Loucy (cell line): Measurements from ENCODE around the gene CIB2.

ENCODE experiments used
- H2AFZ ChIP-seq: fragments of 200-600 bp; sonication (generic); 2 replicates; pipeline ENCODE4 v1.6.0; 2016; ENCODE audit warnings: antibody characterized with exemption, mild to moderate bottlenecking, low read length, moderate library complexity
- H3F3A ChIP-seq: fragments of 200-600 bp; 2 replicates; pipeline ENCODE4 v1.6.0; 2016; ENCODE audit warnings: antibody characterized with exemption, low read depth, mild to moderate bottlenecking
- H3K27me3 ChIP-seq: fragments of 200-600 bp; sonication (generic); 2 replicates; pipeline ENCODE4 v1.6.1; 2014; ENCODE audit warnings: low read length, mild to moderate bottlenecking; ENCODE audit not compliant: insufficient read depth, poor library complexity, severe bottlenecking
- H3K36me3 ChIP-seq: fragments of 200-600 bp; sonication (generic); 2 replicates; pipeline ENCODE4 v1.6.1; 2016; ENCODE audit warnings: low read length; ENCODE audit not compliant: insufficient read depth
- H3K4me1 ChIP-seq: fragments of 200-600 bp; sonication (generic); 2 replicates; pipeline ENCODE4 v1.5.1; 2014; ENCODE audit warnings: low read length, mild to moderate bottlenecking; ENCODE audit not compliant: insufficient read depth, poor library complexity, severe bottlenecking
- H3K4me2 ChIP-seq: fragments of 200-600 bp; sonication (generic); 2 replicates; pipeline ENCODE4 v1.6.0; 2014; ENCODE audit warnings: antibody characterized with exemption, low read length, low read depth, mild to moderate bottlenecking; ENCODE audit not compliant: poor library complexity, severe bottlenecking
- H3K4me3 ChIP-seq: fragments of 200-600 bp; sonication (generic); 2 replicates; pipeline ENCODE4 v1.5.1; 2014; ENCODE audit warnings: low read length, mild to moderate bottlenecking, mixed read lengths; ENCODE audit not compliant: poor library complexity, severe bottlenecking
- H3K79me2 ChIP-seq: fragments of 200-600 bp; sonication (generic); 2 replicates; pipeline ENCODE4 v1.6.1; 2014; ENCODE audit warnings: low read length; ENCODE audit not compliant: insufficient read depth
- H3K9ac ChIP-seq: fragments of 200-600 bp; sonication (generic); 2 replicates; pipeline ENCODE4 v1.6.0; 2014; ENCODE audit warnings: mild to moderate bottlenecking, low read depth, low read length, moderate library complexity; ENCODE audit not compliant: poor library complexity, severe bottlenecking
- H3K9me2 ChIP-seq: fragments of 200-600 bp; sonication (generic); replicated peaks from 2 replicates; pipeline ENCODE4 v1.6.1; 2016; ENCODE audit warnings: low read depth, low read length, mixed read lengths
- H3K9me3 ChIP-seq: fragments of 200-600 bp; sonication (generic); 2 replicates; pipeline ENCODE4 v1.6.1; 2014; ENCODE audit warnings: mild to moderate bottlenecking, antibody characterized with exemption, low read length, low read depth; ENCODE audit not compliant: insufficient read depth
- H4K20me1 ChIP-seq: fragments of 200-600 bp; sonication (generic); 2 replicates; pipeline ENCODE4 v1.6.0; 2014; ENCODE audit warnings: antibody characterized with exemption, low read length, mild to moderate bottlenecking; ENCODE audit not compliant: insufficient read depth, poor library complexity, severe bottlenecking
- CTCF ChIP-seq: fragments of 200-600 bp; sonication (generic); conservative IDR thresholded peaks from 2 replicates; pipeline ENCODE4 v1.5.1; 2014; ENCODE audit warnings: mild to moderate bottlenecking, antibody characterized with exemption, low read length
- EZH2phosphoT487 ChIP-seq: fragments of 200-600 bp; IDR thresholded peaks from 2 replicates; pipeline ENCODE4 v1.6.1; 2018; ENCODE audit warnings: antibody characterized with exemption, mild to moderate bottlenecking, moderate library complexity, borderline replicate concordance

CIB2 gene

GRCh38 chr15:78174401-78174800 lies 43.2 kb upstream of the CIB2 start:
- Histone ChIP-seq H3K4me2 (peak overlapping the region; percentile 76), H2AFZ (no peak overlapping the region), H3K36me3 (peaks cover 11% of the 10 kb centered on the region), H3F3A (no peaks in the 10 kb centered on the region), H3K27me3 (no peaks in the 10 kb centered on the region), H3K4me3 (peak overlapping the region; percentile 56), H3K9me3 (no peaks in the 10 kb centered on the region), H4K20me1 (no peaks in the 10 kb centered on the region), H3K9me2 (no peaks in the 10 kb centered on the region), H3K4me1 (peaks cover 42% of the 10 kb centered on the region), H3K9ac (peak overlapping the region; percentile 62), H3K79me2 (no peaks in the 10 kb centered on the region)
- no peak for TF ChIP-seq EZH2phosphoT487
- no peak for TF ChIP-seq CTCF

- H3K4me2 ChIP-seq: no peak overlapping the region
- no peak overlapping the region for H3K4me3 ChIP-seq
- peaks cover 65% of the 10 kb centered on the region for H3K4me1 ChIP-seq
- no peaks in the 10 kb centered on the region for H4K20me1 ChIP-seq
- H3K9me3 ChIP-seq: no peaks in the 10 kb centered on the region
- no peaks in the 10 kb centered on the region for H3K9me2 ChIP-seq
- no peak overlapping the region for H3K9ac ChIP-seq
- no peak overlapping the region for H2AFZ ChIP-seq
- peaks cover 22% of the 10 kb centered on the region for H3K36me3 ChIP-seq
- no peaks in the 10 kb centered on the region for H3K79me2 ChIP-seq
- H3K27me3 ChIP-seq: no peaks in the 10 kb centered on the region
- no peaks in the 10 kb centered on the region for H3F3A ChIP-seq
- no peak for TF ChIP-seq CTCF
Measured at GRCh38 chr15:78171864-78172472, 40.7 kb upstream of the CIB2 start.

GRCh38 chr15:78170848-78171773 lies 39.9 kb upstream of the CIB2 start:
- Histone ChIP-seq H3K27me3 (no peaks in the 10 kb centered on the region), H3K4me1 (peaks cover 67% of the 10 kb centered on the region), H4K20me1 (no peaks in the 10 kb centered on the region), H3F3A (no peaks in the 10 kb centered on the region), H3K79me2 (no peaks in the 10 kb centered on the region), H3K9me3 (no peaks in the 10 kb centered on the region), H3K9me2 (no peaks in the 10 kb centered on the region), H2AFZ (no peak overlapping the region), H3K36me3 (peaks cover 29% of the 10 kb centered on the region), H3K4me3 (no peak overlapping the region), H3K9ac (no peak overlapping the region), H3K4me2 (no peak overlapping the region)
- TF ChIP-seq EZH2phosphoT487 (no peak), CTCF (no peak)
